HCT116 (cell line): Measurements from ENCODE around the gene PAIP1. TPM values are rescaled to one million over a fixed set of nuclear protein-coding genes. Genes with fewer than 3 reads are reported as not detected.

ENCODE experiments used
- ATAC-seq: fragments of 200-7000 bp; cut with Tn5 transposase; 2 replicates; pipeline ENCODE4 v1.9.1; 2020; ENCODE audit warnings: mild to moderate bottlenecking, moderate library complexity
- BruUV-seq: library from RNA; stranded (reverse); fragments of 400-500 nt; replicated peaks from 2 replicates; lab custom pipeline; 2021; lab: Mats Ljungman, UMichigan
- CTCF ChIA-PET: fragments of 300-600 bp; sonication (Branson Sonifier 250); formaldehyde crosslinking; loops from one replicate; lab custom pipeline; 2021; ENCODE audit warnings: antibody characterized with exemption; lab: Charles Lee
- POLR2A ChIA-PET: fragments of 300-600, 350-600 bp; sonication (Branson Sonifier 250); formaldehyde crosslinking; loops from one replicate; lab custom pipeline; 2021; ENCODE audit warnings: antibody characterized with exemption; lab: Charles Lee
- RAD21 ChIA-PET, 2 experiments: fragments of 300-600 bp; sonication (Branson Sonifier 250); formaldehyde crosslinking; loops; one replicate each; lab custom pipeline; 2023; ENCODE audit warnings: low total read pairs in 2 of 2; ENCODE audit not compliant: uncharacterized antibody in 2 of 2, unreplicated experiment in 2 of 2, low non-redundant PET in 1 of 2; lab: Charles Lee
- DNase-seq: peaks from one replicate; pipeline ENCODE4 v3.0.0-alpha.2; 2010; ENCODE audit warnings: low read depth, low spot score
- H2AFZ ChIP-seq: fragments of 200-600 bp; shearing (Covaris generic), sonication (generic); 2 replicates; pipeline ENCODE4 v1.6.1; 2017; ENCODE audit warnings: low read depth, mixed run types, mixed read lengths, antibody characterized with exemption, low read length; ENCODE audit not compliant: poor library complexity, severe bottlenecking
- H3K27ac ChIP-seq: 2 replicates; pipeline ENCODE4 v1.5.1; 2012; ENCODE audit warnings: low read depth, low read length
- H3K27me3 ChIP-seq: fragments of 200-600 bp; sonication (generic); 2 replicates; pipeline ENCODE4 v1.6.1; 2016; ENCODE audit warnings: mixed run types, low read length, mixed read lengths; ENCODE audit not compliant: insufficient read depth
- H3K36me3 ChIP-seq, 2 experiments: fragments of 200-500 bp in 1 of 2; fragments of 200-600 bp in 1 of 2; sonication (Bioruptor generic) in 1 of 2; sonication (generic) in 1 of 2; 2 replicates each; pipeline versions ENCODE4 v1.5.1 to v1.6.1; 2014 to 2016; ENCODE audit warnings: low read length in 2 of 2, inconsistent platforms in 1 of 2, mixed read lengths in 1 of 2, mixed run types in 1 of 2; ENCODE audit not compliant: insufficient read depth in 2 of 2, control insufficient read depth in 1 of 2
- H3K4me1 ChIP-seq, 2 experiments: fragments of 200-600 bp in 1 of 2; sonication (generic) in 1 of 2; 2 replicates each; pipeline versions ENCODE4 v1.5.1 to v1.6.1; 2012 to 2017; ENCODE audit warnings: low read length in 2 of 2, inconsistent platforms in 1 of 2, mild to moderate bottlenecking in 1 of 2, mixed read lengths in 1 of 2, mixed run types in 1 of 2, moderate library complexity in 1 of 2; ENCODE audit not compliant: insufficient read depth in 2 of 2, control insufficient read depth in 1 of 2
- H3K4me2 ChIP-seq: fragments of 200-600 bp; sonication (generic); 2 replicates; pipeline ENCODE4 v1.6.1; 2017; ENCODE audit warnings: mixed run types, low read length, mixed read lengths
- H3K4me3 ChIP-seq, 2 experiments: fragments of 200-600 bp in 1 of 2; sonication (generic) in 1 of 2; replicated peaks in 1 of 2; 2 replicates each; pipeline ENCODE4 v1.5.1; 2011 to 2016; ENCODE audit warnings: low read length in 2 of 2, control low read depth in 1 of 2, low read depth in 1 of 2, mild to moderate bottlenecking in 1 of 2, mixed read lengths in 1 of 2, mixed run types in 1 of 2
- H3K79me2 ChIP-seq: fragments of 200-600 bp; sonication (generic); 2 replicates; pipeline ENCODE4 v1.6.1; 2017; ENCODE audit warnings: mild to moderate bottlenecking, mixed run types, low read length, moderate library complexity, mixed read lengths; ENCODE audit not compliant: insufficient read depth
- H3K9ac ChIP-seq: fragments of 200-600 bp; sonication (generic); 2 replicates; pipeline ENCODE4 v1.6.1; 2016; ENCODE audit warnings: low read length, mixed read lengths
- H3K9me2 ChIP-seq: fragments of 200-600 bp; sonication (generic), shearing (Covaris generic); 2 replicates; pipeline ENCODE4 v1.6.1; 2017; ENCODE audit warnings: mixed run types, mild to moderate bottlenecking, moderate library complexity; ENCODE audit not compliant: insufficient read depth
- H3K9me3 ChIP-seq, 2 experiments: fragments of 200-500 bp in 1 of 2; fragments of 200-600 bp in 1 of 2; sonication (Bioruptor generic) in 1 of 2; sonication (generic) in 1 of 2; 2 replicates each; pipeline ENCODE4 v1.6.1; 2014 to 2017; ENCODE audit warnings: low read length in 2 of 2, mixed read lengths in 2 of 2, inconsistent platforms in 1 of 2, low read depth in 1 of 2, mild to moderate bottlenecking in 1 of 2, mixed run types in 1 of 2, moderate library complexity in 1 of 2; ENCODE audit not compliant: control insufficient read depth in 1 of 2, insufficient read depth in 1 of 2
- H4K20me1 ChIP-seq: fragments of 200-600 bp; sonication (generic), shearing (Covaris generic); 2 replicates; pipeline ENCODE4 v1.6.1; 2017; ENCODE audit warnings: mixed run types, mild to moderate bottlenecking, moderate library complexity; ENCODE audit not compliant: insufficient read depth
- CBX3 ChIP-seq: IDR thresholded peaks from 2 replicates; pipeline ENCODE4 v1.6.1; 2012; ENCODE audit warnings: low read depth
- CTCF ChIP-seq, 3 experiments: fragments of 200-600 bp in 1 of 3; sonication (generic) in 1 of 3; IDR thresholded peaks in 2 of 3; conservative IDR thresholded peaks in 1 of 3; 2 replicates each; pipeline ENCODE4 v1.5.1; 2012 to 2017; ENCODE audit warnings: low read depth in 2 of 3, low read length in 2 of 3, antibody characterized with exemption in 1 of 3, borderline replicate concordance in 1 of 3, control low read depth in 1 of 3, mild to moderate bottlenecking in 1 of 3, mixed read lengths in 1 of 3, mixed run types in 1 of 3, moderate library complexity in 1 of 3; ENCODE audit not compliant: insufficient read depth in 1 of 3
- EGR1 ChIP-seq: IDR thresholded peaks from 2 replicates; pipeline ENCODE4 v1.6.1; 2012; ENCODE audit warnings: low read depth
- ELF1 ChIP-seq: IDR thresholded peaks from 2 replicates; pipeline ENCODE4 v1.6.1; 2012; ENCODE audit warnings: low read depth, borderline replicate concordance
- EZH2 ChIP-seq: fragments of 200-600 bp; sonication (generic); IDR thresholded peaks from 2 replicates; pipeline ENCODE4 v1.6.1; 2017; ENCODE audit warnings: antibody characterized with exemption, mixed run types
- FOSL1 ChIP-seq: IDR thresholded peaks from 2 replicates; pipeline ENCODE4 v1.6.1; 2012; ENCODE audit warnings: low read depth
- JUND ChIP-seq: IDR thresholded peaks from 2 replicates; pipeline ENCODE4 v1.6.1; 2012
- MAX ChIP-seq: IDR thresholded peaks from 2 replicates; pipeline ENCODE4 v1.6.1; 2012
- POLR2A ChIP-seq: IDR thresholded peaks from 2 replicates; pipeline ENCODE4 v1.7.0; 2011; ENCODE audit warnings: borderline replicate concordance; ENCODE audit not compliant: insufficient read depth, insufficient read length; ENCODE audit errors: extremely low read depth
- POLR2AphosphoS5 ChIP-seq: IDR thresholded peaks from 2 replicates; pipeline ENCODE4 v1.6.1; 2011; ENCODE audit warnings: mild to moderate bottlenecking, low read depth, low read length, moderate library complexity
- RAD21 ChIP-seq: IDR thresholded peaks from 2 replicates; pipeline ENCODE4 v1.6.1; 2012; ENCODE audit warnings: low read depth, mild to moderate bottlenecking
- REST ChIP-seq: IDR thresholded peaks from 2 replicates; pipeline ENCODE4 v1.6.1; 2012; ENCODE audit warnings: low read depth
- SIN3A ChIP-seq: IDR thresholded peaks from 2 replicates; pipeline ENCODE4 v1.6.1; 2012; ENCODE audit warnings: low read depth
- SP1 ChIP-seq: IDR thresholded peaks from 2 replicates; pipeline ENCODE4 v1.6.1; 2012; ENCODE audit warnings: low read depth
- SRF ChIP-seq: IDR thresholded peaks from 2 replicates; pipeline ENCODE4 v1.6.1; 2012; ENCODE audit warnings: low read depth
- TCF7L2 ChIP-seq: IDR thresholded peaks from 2 replicates; pipeline ENCODE4 v1.7.0; 2011; ENCODE audit warnings: borderline replicate concordance, inconsistent platforms; ENCODE audit not compliant: insufficient read depth, insufficient read length; ENCODE audit errors: extremely low read depth
- YY1 ChIP-seq: IDR thresholded peaks from 2 replicates; pipeline ENCODE4 v1.6.1; 2011; ENCODE audit warnings: low read length, low read depth, moderate library complexity, mild to moderate bottlenecking; ENCODE audit not compliant: insufficient replicate concordance; ENCODE audit errors: extremely low read depth
- ZFX ChIP-seq: fragments of 450-650 bp; IDR thresholded peaks from 2 replicates; pipeline ENCODE4 v1.6.1; 2017
- ZNF274 ChIP-seq: fragments of 200-500 bp; sonication (Bioruptor generic); IDR thresholded peaks from 2 replicates; pipeline ENCODE4 v1.6.1; 2014; ENCODE audit warnings: mild to moderate bottlenecking, low read depth, low read length, inconsistent platforms
- intact Hi-C: fragments of 100-400 bp; cut with micrococcal nuclease; formaldehyde crosslinking; loops from 2 replicates; pipeline ENCODE4 v1.10.0; 2022
- total RNA-seq: library from RNA; stranded (reverse); gene quantifications from one replicate; pipeline ENCODE4 v1.2.1, GENCODE V29; 2021; ENCODE audit not compliant: unreplicated experiment
- TF ChIP-seq, protein P1 (sequence below): IDR thresholded peaks from 2 replicates; pipeline ENCODE4 v1.6.1; 2012

PAIP1 gene
- total RNA-seq, 1 experiment from 2014 or later, result 83.8 TPM

DNA sequence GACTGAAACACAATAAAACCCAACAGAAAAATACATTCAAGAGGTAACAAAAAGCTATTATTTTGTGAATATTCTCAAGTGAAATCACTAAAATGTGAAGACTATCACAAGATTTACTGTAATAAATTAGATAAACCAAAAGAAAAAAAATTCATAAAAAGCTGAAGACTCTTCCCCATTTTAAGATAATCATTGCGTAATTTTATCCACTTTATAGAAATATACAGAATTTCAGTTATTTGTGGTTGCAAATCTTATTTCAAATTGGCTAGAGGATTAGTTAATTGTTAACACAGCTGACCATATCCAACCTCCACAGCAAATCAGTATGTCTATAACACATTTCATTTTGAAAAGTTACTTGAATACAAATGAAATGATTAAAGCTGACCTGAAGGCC, 65.6 kb downstream of the PAIP1 start (continued):
- TF ChIP-seq TCF7L2, result no peak
- TF ChIP-seq POLR2A, result no peak
- TF ChIP-seq RAD21, result no peak
- no peak for TF ChIP-seq JUND

- ChIA-PET CTCF (interaction anchor here (1.1 kb wide), 1 partner anchor 145 kb away, joined by 3 read pairs; no protein-coding TSS in a partner anchor), POLR2A (no interaction called here), RAD21 (no interaction called here)
- intact Hi-C loops, result loop anchor here (10.0 kb wide), 1 partner anchor 262 kb away; no protein-coding TSS in a partner anchor
- no peak for ATAC-seq
- TF ChIP-seq ZNF274 (no peak), JUND (no peak), ELF1 (no peak), CTCF (IDR thresholded peaks at IDR 0.05 in 2 of 3, conservative IDR thresholded peaks at IDR 0.05 in 1 of 3; ENCODE audit: borderline replicate concordance in 1 of 3, insufficient read depth in 1 of 3, low read depth in 2 of 3, low read length in 2 of 3) (no peak), EGR1 (no peak), CBX3 (no peak), RAD21 (no peak), POLR2AphosphoS5 (no peak), SP1 (no peak), SIN3A (no peak), SRF (no peak), REST (no peak), POLR2A (no peak), EZH2 (no peak), YY1 (no peak), TCF7L2 (no peak), MAX (no peak), ZFX (no peak), FOSL1 (no peak)
- TF ChIP-seq, protein P1, sequence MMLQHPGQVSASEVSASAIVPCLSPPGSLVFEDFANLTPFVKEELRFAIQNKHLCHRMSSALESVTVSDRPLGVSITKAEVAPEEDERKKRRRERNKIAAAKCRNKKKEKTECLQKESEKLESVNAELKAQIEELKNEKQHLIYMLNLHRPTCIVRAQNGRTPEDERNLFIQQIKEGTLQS, result no peak
- peaks cover 21% of the 10 kb centered on the region for H3K79me2 ChIP-seq
- peaks cover 7 to 10% of the 10 kb centered on the region in 2 experiments; a peak in 2 of 4 replicates for H3K36me3 ChIP-seq
- H3K9me2 ChIP-seq, result no peaks in the 10 kb centered on the region
- no peak overlapping the region for H2AFZ ChIP-seq
- H4K20me1 ChIP-seq, result no peaks in the 10 kb centered on the region
- no peak for DNase-seq
- peaks cover 2 to 16% of the 10 kb centered on the region in 2 experiments; a peak in 2 of 4 replicates for H3K4me1 ChIP-seq
- no peaks in the 10 kb centered on the region for H3K27me3 ChIP-seq
- no peaks in the 10 kb centered on the region for H3K9me3 ChIP-seq
- H3K4me3 ChIP-seq, result no peak overlapping the region
- H3K4me2 ChIP-seq, result no peak overlapping the region
- no peak overlapping the region for H3K9ac ChIP-seq
- no peak overlapping the region for H3K27ac ChIP-seq
- BruUV-seq, result no TSS peak
These were observed 70.5 kb downstream of the PAIP1 start for GRCh38 chr5:43486353-43486752.
